ENCODE data around the gene ATL3.

DNA sequence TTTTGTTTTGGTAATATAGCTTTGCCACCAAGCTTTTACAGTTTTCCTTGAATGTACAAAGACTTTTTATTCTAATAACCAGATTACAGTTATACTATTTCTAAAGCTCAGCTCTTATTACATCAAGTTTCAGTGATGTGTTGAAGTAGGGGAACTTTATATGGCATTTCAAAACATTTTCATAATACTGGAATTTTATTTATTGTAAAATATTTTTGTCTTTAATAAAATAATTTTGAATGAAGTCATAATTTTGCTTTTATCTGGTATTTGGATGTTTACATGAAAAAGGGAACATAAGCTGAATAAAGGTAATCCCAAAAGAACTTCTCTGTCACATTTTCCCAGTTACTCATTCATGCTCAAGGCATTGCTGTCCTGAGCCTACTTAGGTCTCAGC lies 44.9 kb upstream of the ATL3 start:
- TF ChIP-seq, protein P1, sequence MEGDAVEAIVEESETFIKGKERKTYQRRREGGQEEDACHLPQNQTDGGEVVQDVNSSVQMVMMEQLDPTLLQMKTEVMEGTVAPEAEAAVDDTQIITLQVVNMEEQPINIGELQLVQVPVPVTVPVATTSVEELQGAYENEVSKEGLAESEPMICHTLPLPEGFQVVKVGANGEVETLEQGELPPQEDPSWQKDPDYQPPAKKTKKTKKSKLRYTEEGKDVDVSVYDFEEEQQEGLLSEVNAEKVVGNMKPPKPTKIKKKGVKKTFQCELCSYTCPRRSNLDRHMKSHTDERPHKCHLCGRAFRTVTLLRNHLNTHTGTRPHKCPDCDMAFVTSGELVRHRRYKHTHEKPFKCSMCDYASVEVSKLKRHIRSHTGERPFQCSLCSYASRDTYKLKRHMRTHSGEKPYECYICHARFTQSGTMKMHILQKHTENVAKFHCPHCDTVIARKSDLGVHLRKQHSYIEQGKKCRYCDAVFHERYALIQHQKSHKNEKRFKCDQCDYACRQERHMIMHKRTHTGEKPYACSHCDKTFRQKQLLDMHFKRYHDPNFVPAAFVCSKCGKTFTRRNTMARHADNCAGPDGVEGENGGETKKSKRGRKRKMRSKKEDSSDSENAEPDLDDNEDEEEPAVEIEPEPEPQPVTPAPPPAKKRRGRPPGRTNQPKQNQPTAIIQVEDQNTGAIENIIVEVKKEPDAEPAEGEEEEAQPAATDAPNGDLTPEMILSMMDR (IDR thresholded peaks at IDR 0.05), result no peak
- TF ChIP-seq POLR2A (IDR thresholded peaks at IDR 0.05) (no peak), EP300 (IDR thresholded peaks at IDR 0.05) (no peak)

Measured in tibial nerve (tissue), 4 donors.